ENCODE data around the gene TEX36.

Gene TEX36

GRCh38 chr10:125607689-125608290, 75.2 kb downstream of the TEX36 start:
- no peak for DNase-seq (ENCODE audit: low read depth)
- no peak for TF ChIP-seq CTCF (conservative IDR thresholded peaks at IDR 0.05; ENCODE audit: low read depth, low read length)
- no peak overlapping the region for H3K4me3 ChIP-seq (ENCODE audit: low read depth, low read length)

- no peak for TF ChIP-seq CTCF (conservative IDR thresholded peaks at IDR 0.05; ENCODE audit: low read depth, low read length)
- no peak overlapping the region for H3K4me3 ChIP-seq (ENCODE audit: low read depth, low read length)
- no peak for DNase-seq (ENCODE audit: low read depth)
Measured at GRCh38 chr10:125606414-125607010, 76.5 kb downstream of the TEX36 start.

All from choroid plexus epithelial cell (primary cell).